K562 (cell line): ENCODE data around the gene SERTAD1. TPM values are rescaled to one million over a fixed set of nuclear protein-coding genes. Genes with fewer than 3 reads are reported as not detected.
A peak's percentile ranks its signal among the peaks of the same experiment; 100 is the strongest.

Experiments
- ETV5 ChIP-seq: sonication (generic); formaldehyde crosslinking; IDR thresholded peaks from 2 replicates; pipeline ENCODE4 v1.4.0; 2020; ENCODE audit warnings: low read depth, mild to moderate bottlenecking, missing genetic modification reagents
- GATA2 ChIP-seq: sonication (generic); formaldehyde crosslinking; IDR thresholded peaks from 2 replicates; pipeline ENCODE4 v1.4.0; 2020; ENCODE audit warnings: mild to moderate bottlenecking, missing genetic modification reagents
- GATAD2B ChIP-seq: fragments of 450-650 bp; IDR thresholded peaks from 2 replicates; pipeline ENCODE4 v1.6.1; 2017; ENCODE audit warnings: mild to moderate bottlenecking, borderline replicate concordance
- HDAC3 ChIP-seq: fragments of 450-650 bp; IDR thresholded peaks from 2 replicates; pipeline ENCODE4 v1.6.1; 2018; ENCODE audit warnings: borderline replicate concordance, mild to moderate bottlenecking, moderate library complexity; ENCODE audit not compliant: partially characterized antibody
- HDAC8 ChIP-seq: fragments of 450-650 bp; IDR thresholded peaks from 2 replicates; pipeline ENCODE4 v1.6.1; 2016; ENCODE audit warnings: mild to moderate bottlenecking, missing genetic modification characterization, moderate library complexity, missing compliant biosample characterization
- HINFP ChIP-seq: fragments of 450-650 bp; conservative IDR thresholded peaks from 2 replicates; pipeline ENCODE4 v1.6.1; 2016; ENCODE audit warnings: missing genetic modification characterization, low read depth, mild to moderate bottlenecking, control low read depth, missing compliant biosample characterization
- HMGN3 ChIP-seq: IDR thresholded peaks from 2 replicates; pipeline ENCODE4 v1.6.1; 2011; ENCODE audit warnings: borderline replicate concordance, low read depth, mild to moderate bottlenecking, mixed read lengths, low read length; ENCODE audit not compliant: insufficient read length; ENCODE audit errors: extremely low read depth
- NEUROD1 ChIP-seq: fragments of 150-350 bp; IDR thresholded peaks from 2 replicates; pipeline ENCODE4 v1.6.1; 2014; ENCODE audit warnings: borderline replicate concordance, low read length, low read depth; ENCODE audit not compliant: partially characterized antibody
- NR2C1 ChIP-seq, 2 experiments: fragments of 450-650 bp; IDR thresholded peaks; 2 replicates each; pipeline ENCODE4 v1.6.1; 2017; ENCODE audit warnings: mild to moderate bottlenecking in 2 of 2, antibody characterized with exemption in 1 of 2, inconsistent platforms in 1 of 2, missing compliant biosample characterization in 1 of 2, missing genetic modification characterization in 1 of 2
- TEAD4 ChIP-seq, 2 experiments: sonication (generic) in 1 of 2; formaldehyde crosslinking in 1 of 2; IDR thresholded peaks; 2 replicates each; pipeline versions ENCODE4 v1.6.1 to v1.8.0; 2012 to 2022; ENCODE audit warnings: borderline replicate concordance in 1 of 2, inconsistent platforms in 1 of 2, low read length in 1 of 2, mild to moderate bottlenecking in 1 of 2, missing genetic modification reagents in 1 of 2
- ZBTB40 ChIP-seq, 2 experiments: fragments of 450-650 bp in 1 of 2; sonication (generic) in 1 of 2; formaldehyde crosslinking in 1 of 2; IDR thresholded peaks; 2 replicates each; pipeline versions ENCODE4 v1.7.1 to v1.9.0; 2016 to 2022; ENCODE audit warnings: inconsistent platforms in 1 of 2, mild to moderate bottlenecking in 1 of 2, missing genetic modification reagents in 1 of 2
- ZNF212 ChIP-seq: fragments of 450-650 bp; formaldehyde crosslinking; IDR thresholded peaks from 2 replicates; pipeline ENCODE4 v1.4.0; 2020; ENCODE audit warnings: mild to moderate bottlenecking
- polyA plus RNA-seq, 8 experiments: library from polyadenylated mRNA; depleted of rRNA in 4 of 8; stranded (reverse) in 5 of 8; unstranded in 3 of 8; fragments of >200 nt; fragmentation: Nextera tagmentation in 2 of 8; fragmentation: Illumina TruSeq in 1 of 8; extraction: Ambion mirVana in 2 of 8; extraction: Trizol in 1 of 8; gene quantifications; 2 replicates each; pipeline versions ENCODE4 v1.2.1 to v1.2.3, GENCODE V29; 2011 to 2014; ENCODE audit warnings: inconsistent platforms in 1 of 8, missing spikeins in 1 of 8
- total RNA-seq, 7 experiments: library from RNA; depleted of rRNA in 6 of 7; stranded (reverse); fragments of >200 nt in 6 of 7; fragmentation: Illumina TruSeq in 2 of 7; extraction: Trizol in 2 of 7; gene quantifications; 2 replicates each; pipeline versions ENCODE4 v1.2.1 to v1.2.3, GENCODE V29; 2011 to 2021; ENCODE audit warnings: low replicate concordance in 1 of 7

The SERTAD1 gene
- total and polyA plus RNA-seq, 9 of the 15 experiments (the other 6 are each of a cell fraction or from before 2014, with no cell fraction given): 0.15 to 8.7 (median 4.9) TPM

GRCh38 chr19:40443131-40443999 is 17.6 kb upstream of the SERTAD1 start (continued):
- TF ChIP-seq HDAC3 (no peak), NR2C1 (IDR thresholded peaks at IDR 0.05) (no peak), NR2C1 (tag; IDR thresholded peaks at IDR 0.05) (peak; percentile 82), HDAC8 (tag) (no peak), GATAD2B (no peak), NEUROD1 (peak; percentile 72), TEAD4 (IDR thresholded peaks at IDR 0.05; ENCODE audit: low read length) (peak; percentile 3; the same call in 1 of the 2 replicates), TEAD4 (CRISPR knock-in tag; IDR thresholded peaks at IDR 0.05; ENCODE audit: borderline replicate concordance) (no peak), GATA2 (CRISPR knock-in tag) (no peak), HINFP (tag) (no peak), HMGN3 (peak; percentile 98), ZNF212 (no peak), ETV5 (CRISPR knock-in tag) (peak; percentile 75; the same call in 1 of the 2 replicates), ZBTB40 (IDR thresholded peaks at IDR 0.05) (peak; percentile 68), ZBTB40 (CRISPR knock-in tag; IDR thresholded peaks at IDR 0.05) (no peak)
